K562 (cell line): ENCODE data around the gene WNT3.

Experiments
- BHLHE40 ChIP-seq: IDR thresholded peaks from 2 replicates; pipeline ENCODE4 v1.6.1; 2011; ENCODE audit warnings: low read length, improper control_type of control experiment
- CBX2 ChIP-seq: fragments of 200-600 bp; sonication (generic); IDR thresholded peaks from one replicate; pipeline ENCODE4 v1.6.1; 2012; ENCODE audit warnings: mild to moderate bottlenecking, low read length, inconsistent platforms; ENCODE audit not compliant: insufficient read depth, poor library complexity, severe bottlenecking
- CTCF ChIP-seq, 3 experiments: IDR thresholded peaks in 2 of 3; conservative IDR thresholded peaks in 1 of 3; 2 replicates each; pipeline ENCODE4 v1.5.1; 2011 to 2012; ENCODE audit warnings: low read length in 3 of 3, mild to moderate bottlenecking in 3 of 3, control low read depth in 2 of 3, improper control_type of control experiment in 1 of 3, inconsistent platforms in 1 of 3, low read depth in 1 of 3, mixed read lengths in 1 of 3, moderate library complexity in 1 of 3; ENCODE audit not compliant: insufficient read depth in 2 of 3
- KDM1A ChIP-seq, 2 experiments: fragments of 450-650 bp; IDR thresholded peaks; 2 replicates each; pipeline ENCODE4 v1.6.1; 2016; ENCODE audit warnings: mild to moderate bottlenecking in 2 of 2
- NFE2 ChIP-seq: IDR thresholded peaks from 2 replicates; pipeline ENCODE4 v1.6.1; 2014; ENCODE audit warnings: antibody characterized with exemption, low read depth
- SIX5 ChIP-seq, 2 experiments: IDR thresholded peaks; 2 replicates each; pipeline ENCODE4 v1.6.1; 2011; ENCODE audit warnings: low read length in 2 of 2, borderline replicate concordance in 1 of 2, low read depth in 1 of 2, mild to moderate bottlenecking in 1 of 2, moderate library complexity in 1 of 2; ENCODE audit not compliant: insufficient read depth in 1 of 2
- USF2 ChIP-seq: sonication (generic); formaldehyde crosslinking; IDR thresholded peaks from 2 replicates; pipeline ENCODE4 v1.5.0; 2020; ENCODE audit warnings: missing genetic modification reagents

- TF ChIP-seq BHLHE40 (no peak), CBX2 (no peak), SIX5 (IDR thresholded peaks at IDR 0.05; ENCODE audit: borderline replicate concordance in 1 of 2, insufficient read depth in 1 of 2, low read depth in 1 of 2, low read length in 2 of 2) (no peak), USF2 (CRISPR knock-in tag) (no peak), KDM1A (IDR thresholded peaks at IDR 0.05) (no peak), CTCF (IDR thresholded peaks at IDR 0.05 in 2 of 3, conservative IDR thresholded peaks at IDR 0.05 in 1 of 3; ENCODE audit: insufficient read depth in 2 of 3, low read depth in 1 of 3, low read length in 3 of 3) (no peak), NFE2 (no peak)
Observed at GRCh38 chr17:46756861-46757260, 61.6 kb downstream of the WNT3 start.
